GM10248 (cell line): ENCODE results near the gene ZCCHC7.
"Not testable (repeated sequence)": the region's sequence is repeated elsewhere in the genome, so short reads cannot be mapped to it uniquely, and the experiment has no call there.

Experiments used
- CTCF ChIA-PET: fragments of 300-600 bp; sonication (Branson Sonifier 250); formaldehyde crosslinking; extraction: SDS; loops from one replicate; lab custom pipeline; 2021; ENCODE audit warnings: antibody characterized with exemption; lab: Yijun Ruan, JAX
- POLR2A ChIA-PET: fragments of 350-650 bp; sonication (Branson Sonifier 250); formaldehyde crosslinking; extraction: SDS; loops from one replicate; lab custom pipeline; 2020; ENCODE audit warnings: antibody characterized with exemption; lab: Yijun Ruan, JAX
- DNase-seq: peaks from one replicate; pipeline ENCODE4 v3.0.0; 2012; ENCODE audit errors: extremely low spot score
- TF ChIP-seq, protein P1 (sequence below): IDR thresholded peaks from 2 replicates; pipeline ENCODE4 v1.5.1; 2012; ENCODE audit warnings: mild to moderate bottlenecking, low read depth; ENCODE audit errors: extremely low read depth, missing control alignments, control extremely low read depth

Gene ZCCHC7

DNA sequence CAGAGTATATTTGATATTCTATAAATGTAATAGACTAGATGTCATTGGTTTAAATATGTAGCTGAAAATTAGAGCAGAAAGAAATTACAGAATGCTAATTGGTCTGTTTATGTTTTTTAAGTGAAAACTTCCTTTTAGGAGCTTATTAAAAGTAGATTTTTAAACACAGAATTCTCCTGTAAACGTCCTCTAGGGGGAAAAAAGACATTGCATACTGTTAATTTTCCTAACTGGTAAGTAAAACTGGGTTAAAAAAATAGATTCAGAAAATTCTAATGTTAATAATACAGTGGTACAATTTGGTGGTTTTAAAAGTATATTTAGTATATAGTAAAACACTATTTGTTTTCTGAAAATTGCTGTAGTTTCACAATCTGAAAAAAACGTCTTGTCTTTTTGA, 59.8 kb downstream of the ZCCHC7 start:
- CTCF ChIA-PET: interaction anchor here (1.0 to 1.5 kb wide), 3 partner anchors 9 to 14 kb away, joined by 3 to 4 read pairs (median 4); no protein-coding TSS in a partner anchor
- POLR2A ChIA-PET: no interaction called here
- no peak for DNase-seq
- TF ChIP-seq, protein P1, sequence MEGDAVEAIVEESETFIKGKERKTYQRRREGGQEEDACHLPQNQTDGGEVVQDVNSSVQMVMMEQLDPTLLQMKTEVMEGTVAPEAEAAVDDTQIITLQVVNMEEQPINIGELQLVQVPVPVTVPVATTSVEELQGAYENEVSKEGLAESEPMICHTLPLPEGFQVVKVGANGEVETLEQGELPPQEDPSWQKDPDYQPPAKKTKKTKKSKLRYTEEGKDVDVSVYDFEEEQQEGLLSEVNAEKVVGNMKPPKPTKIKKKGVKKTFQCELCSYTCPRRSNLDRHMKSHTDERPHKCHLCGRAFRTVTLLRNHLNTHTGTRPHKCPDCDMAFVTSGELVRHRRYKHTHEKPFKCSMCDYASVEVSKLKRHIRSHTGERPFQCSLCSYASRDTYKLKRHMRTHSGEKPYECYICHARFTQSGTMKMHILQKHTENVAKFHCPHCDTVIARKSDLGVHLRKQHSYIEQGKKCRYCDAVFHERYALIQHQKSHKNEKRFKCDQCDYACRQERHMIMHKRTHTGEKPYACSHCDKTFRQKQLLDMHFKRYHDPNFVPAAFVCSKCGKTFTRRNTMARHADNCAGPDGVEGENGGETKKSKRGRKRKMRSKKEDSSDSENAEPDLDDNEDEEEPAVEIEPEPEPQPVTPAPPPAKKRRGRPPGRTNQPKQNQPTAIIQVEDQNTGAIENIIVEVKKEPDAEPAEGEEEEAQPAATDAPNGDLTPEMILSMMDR: no peak

GRCh38 chr9:37182718-37183117, 62.3 kb downstream of the ZCCHC7 start:
- TF ChIP-seq, protein P1: no peak
- DNase-seq: no peak
- ChIA-PET POLR2A (no interaction called here), CTCF (interaction anchor here (1.0 to 1.5 kb wide), 3 partner anchors 9 to 20 kb away, joined by 3 read pairs; no protein-coding TSS in a partner anchor)

- ChIA-PET POLR2A (no interaction called here), CTCF (no interaction called here)
- TF ChIP-seq, protein P1: no peak
- DNase-seq: no peak
These were observed 64.8 kb downstream of the ZCCHC7 start for GRCh38 chr9:37184905-37185867.

GRCh38 chr9:37187292-37187691, 66.9 kb downstream of the ZCCHC7 start:
- TF ChIP-seq, protein P1: no peak
- ChIA-PET CTCF (interaction anchor here (0.8 to 1.1 kb wide), 3 partner anchors 16 to 314 kb away, joined by 3 read pairs; no protein-coding TSS in a partner anchor), POLR2A (no interaction called here)
- no peak for DNase-seq

DNA sequence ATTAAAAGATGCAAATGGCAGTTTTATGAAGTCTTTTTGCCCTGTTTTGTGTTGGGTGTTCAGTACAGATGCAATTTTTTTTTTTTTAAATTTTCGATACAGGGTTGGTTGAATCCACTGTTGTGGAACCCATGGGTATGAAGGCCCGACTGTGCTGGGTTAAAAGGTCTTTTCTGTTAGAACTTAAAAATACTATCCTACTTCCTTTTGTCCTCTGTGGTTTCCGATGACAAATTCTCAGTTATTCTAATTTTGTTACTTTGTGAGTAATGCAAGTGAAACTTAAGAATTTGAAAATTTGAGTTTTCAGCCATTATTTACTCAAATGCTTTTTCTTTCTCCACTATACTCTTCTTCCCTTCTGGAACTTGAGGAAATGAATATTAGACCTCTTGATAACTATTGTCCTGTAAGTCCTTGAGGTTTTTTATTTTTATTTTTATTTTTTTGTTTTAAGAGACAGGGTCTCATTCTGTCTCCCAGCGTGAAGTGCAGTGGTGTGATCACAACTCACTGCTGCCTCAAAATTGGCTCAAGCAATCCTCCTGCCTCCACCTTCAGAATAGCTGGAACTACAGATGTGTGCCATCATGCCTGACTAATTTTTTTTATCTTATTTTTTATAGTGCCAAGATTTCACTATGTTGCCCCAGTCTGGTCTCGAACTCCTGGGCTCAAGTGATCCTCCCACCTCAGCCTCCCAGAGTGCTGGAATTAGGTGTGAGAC, 67.5 kb downstream of the ZCCHC7 start:
- DNase-seq: peak; percentile 60
- ChIA-PET POLR2A (no interaction called here), CTCF (interaction anchor here (1.1 kb wide), 1 partner anchor 315 kb away, joined by 3 read pairs; no protein-coding TSS in a partner anchor)
- TF ChIP-seq, protein P1: no peak

DNA sequence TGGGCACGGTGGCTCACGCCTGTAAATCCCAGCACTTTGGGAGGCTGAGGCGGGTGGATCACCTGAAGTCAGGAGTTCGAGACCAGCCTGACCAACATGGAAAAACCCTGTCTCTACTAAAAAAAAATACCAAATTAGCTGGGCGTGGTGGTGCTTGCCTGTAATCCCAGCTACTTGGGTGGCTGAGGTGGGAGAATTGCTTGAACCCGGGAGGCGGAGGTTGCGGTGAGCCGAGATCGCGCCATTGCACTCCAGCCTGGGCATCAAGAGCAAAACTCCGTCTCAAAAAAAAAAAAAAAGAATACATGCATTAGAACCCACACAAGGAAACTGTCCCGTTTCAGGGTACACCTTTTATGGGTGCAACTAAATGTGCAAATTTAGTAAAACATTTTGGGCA, 70.4 kb downstream of the ZCCHC7 start:
- POLR2A ChIA-PET, DNase-seq: not testable (repeated sequence)
- CTCF ChIA-PET: interaction anchor here (0.9 to 2.4 kb wide), 5 partner anchors 11 to 220 kb away, joined by 3 to 9 read pairs (median 4); no protein-coding TSS in a partner anchor
